Lower lobe of right lung (tissue), 2 donors: Measurements from ENCODE around the gene GAN. TPM values are rescaled to one million over a fixed set of nuclear protein-coding genes. Genes with fewer than 3 reads are reported as not detected.

Experiments
- ATAC-seq, 2 donors: fragments of 200-7000 bp; cut with Tn5 transposase; one replicate each; pipeline ENCODE4 v1.9.1; 2020 to 2022; ENCODE audit warnings: mild to moderate bottlenecking in 2 of 2, moderate library complexity in 2 of 2
- DNase-seq: peaks from one replicate; pipeline ENCODE4 v3.0.0-alpha.2; 2020
- H3K27ac ChIP-seq: fragments of 200-600 bp; one replicate; pipeline ENCODE4 v1.8.0; 2022
- H3K27me3 ChIP-seq: fragments of 200-600 bp; one replicate; pipeline ENCODE4 v1.8.0; 2022; ENCODE audit warnings: low read depth
- H3K36me3 ChIP-seq: fragments of 200-600 bp; one replicate; pipeline ENCODE4 v1.8.0; 2022; ENCODE audit warnings: mild to moderate bottlenecking
- H3K4me1 ChIP-seq: fragments of 200-600 bp; one replicate; pipeline ENCODE4 v1.8.0; 2022
- H3K4me3 ChIP-seq: fragments of 200-600 bp; one replicate; pipeline ENCODE4 v1.8.0; 2022; ENCODE audit warnings: mild to moderate bottlenecking
- H3K9me3 ChIP-seq: fragments of 200-600 bp; one replicate; pipeline ENCODE4 v1.8.0; 2022
- intact Hi-C: fragments of 100-400 bp; cut with DNase I; formaldehyde crosslinking; loops from one replicate; pipeline ENCODE4 v1.11.0; 2022
- total RNA-seq: library from RNA; stranded (reverse); fragmentation: NEBNext Ultra II Directional; extraction: Animal tissue kit (Norgen Biotek cat#: 25700); gene quantifications from one replicate; pipeline ENCODE4 v1.2.1, GENCODE V29; 2021
- TF ChIP-seq, protein P1 (sequence below): fragments of 200-600 bp; IDR thresholded peaks from one replicate; pipeline ENCODE4 v1.8.0; 2022; ENCODE audit warnings: antibody characterized with exemption, mild to moderate bottlenecking
- donor health status: DM: no; HTN: yes; CAD: no; lungs with severe emphysema.

GAN gene
- total RNA-seq, 1 donor from 2014 or later: 6.5 TPM

DNA sequence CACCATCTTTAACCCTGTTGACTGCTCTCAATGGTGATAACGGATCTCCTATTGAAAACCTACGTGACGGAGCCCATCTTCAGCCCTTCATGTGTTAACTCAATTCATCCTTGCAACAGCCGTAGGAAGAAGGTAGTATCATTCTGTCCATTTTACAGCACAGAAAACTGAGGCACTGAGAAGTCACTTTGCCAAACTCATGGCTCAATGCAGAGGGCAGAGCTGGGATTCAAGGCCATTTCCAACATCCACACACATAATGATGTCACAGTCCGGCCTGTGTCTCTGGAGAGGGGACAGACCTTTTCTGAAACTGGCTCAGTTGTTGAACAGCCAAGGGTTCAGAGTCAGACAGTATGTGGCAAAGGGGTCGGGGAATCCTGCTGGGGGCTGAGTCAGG lies 77.2 kb downstream of the GAN start:
- TF ChIP-seq, protein P1, sequence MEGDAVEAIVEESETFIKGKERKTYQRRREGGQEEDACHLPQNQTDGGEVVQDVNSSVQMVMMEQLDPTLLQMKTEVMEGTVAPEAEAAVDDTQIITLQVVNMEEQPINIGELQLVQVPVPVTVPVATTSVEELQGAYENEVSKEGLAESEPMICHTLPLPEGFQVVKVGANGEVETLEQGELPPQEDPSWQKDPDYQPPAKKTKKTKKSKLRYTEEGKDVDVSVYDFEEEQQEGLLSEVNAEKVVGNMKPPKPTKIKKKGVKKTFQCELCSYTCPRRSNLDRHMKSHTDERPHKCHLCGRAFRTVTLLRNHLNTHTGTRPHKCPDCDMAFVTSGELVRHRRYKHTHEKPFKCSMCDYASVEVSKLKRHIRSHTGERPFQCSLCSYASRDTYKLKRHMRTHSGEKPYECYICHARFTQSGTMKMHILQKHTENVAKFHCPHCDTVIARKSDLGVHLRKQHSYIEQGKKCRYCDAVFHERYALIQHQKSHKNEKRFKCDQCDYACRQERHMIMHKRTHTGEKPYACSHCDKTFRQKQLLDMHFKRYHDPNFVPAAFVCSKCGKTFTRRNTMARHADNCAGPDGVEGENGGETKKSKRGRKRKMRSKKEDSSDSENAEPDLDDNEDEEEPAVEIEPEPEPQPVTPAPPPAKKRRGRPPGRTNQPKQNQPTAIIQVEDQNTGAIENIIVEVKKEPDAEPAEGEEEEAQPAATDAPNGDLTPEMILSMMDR: no peak
- no peaks in the 10 kb centered on the region for H3K27me3 ChIP-seq
- no peak overlapping the region for H3K4me3 ChIP-seq
- intact Hi-C loops: no loop called here
- H3K4me1 ChIP-seq: peaks cover 6% of the 10 kb centered on the region
- ATAC-seq (no peak), DNase-seq (no peak)
- no peak overlapping the region for H3K27ac ChIP-seq
- no peaks in the 10 kb centered on the region for H3K9me3 ChIP-seq
- peaks cover 5% of the 10 kb centered on the region for H3K36me3 ChIP-seq

DNA sequence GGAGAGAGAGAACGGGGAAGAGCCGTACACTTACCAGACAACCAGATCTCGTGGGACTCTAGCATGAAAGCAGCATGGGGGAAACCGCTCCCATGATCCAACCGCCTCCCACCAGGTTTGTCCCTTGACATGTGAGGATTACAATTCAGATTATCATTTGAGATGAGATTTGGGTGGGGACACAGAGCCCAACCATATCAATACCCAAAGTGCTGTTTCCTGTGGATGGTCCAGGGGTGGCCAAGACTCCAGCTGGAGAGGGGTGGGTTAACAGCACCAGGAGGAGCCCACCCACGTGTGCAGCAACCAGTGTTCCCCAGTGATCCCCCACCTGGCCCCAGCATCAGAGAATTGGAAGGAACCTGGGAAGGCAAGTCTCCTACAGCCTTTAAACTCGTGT lies 79.7 kb downstream of the GAN start:
- TF ChIP-seq, protein P1: no peak
- Histone ChIP-seq H3K27ac (no peak overlapping the region), H3K4me3 (no peak overlapping the region), H3K27me3 (no peaks in the 10 kb centered on the region), H3K36me3 (peaks cover 5% of the 10 kb centered on the region), H3K9me3 (peaks cover 2% of the 10 kb centered on the region), H3K4me1 (peaks cover 6% of the 10 kb centered on the region)
- intact Hi-C loops: no loop called here
- no peak for DNase-seq
- no peak for ATAC-seq

DNA sequence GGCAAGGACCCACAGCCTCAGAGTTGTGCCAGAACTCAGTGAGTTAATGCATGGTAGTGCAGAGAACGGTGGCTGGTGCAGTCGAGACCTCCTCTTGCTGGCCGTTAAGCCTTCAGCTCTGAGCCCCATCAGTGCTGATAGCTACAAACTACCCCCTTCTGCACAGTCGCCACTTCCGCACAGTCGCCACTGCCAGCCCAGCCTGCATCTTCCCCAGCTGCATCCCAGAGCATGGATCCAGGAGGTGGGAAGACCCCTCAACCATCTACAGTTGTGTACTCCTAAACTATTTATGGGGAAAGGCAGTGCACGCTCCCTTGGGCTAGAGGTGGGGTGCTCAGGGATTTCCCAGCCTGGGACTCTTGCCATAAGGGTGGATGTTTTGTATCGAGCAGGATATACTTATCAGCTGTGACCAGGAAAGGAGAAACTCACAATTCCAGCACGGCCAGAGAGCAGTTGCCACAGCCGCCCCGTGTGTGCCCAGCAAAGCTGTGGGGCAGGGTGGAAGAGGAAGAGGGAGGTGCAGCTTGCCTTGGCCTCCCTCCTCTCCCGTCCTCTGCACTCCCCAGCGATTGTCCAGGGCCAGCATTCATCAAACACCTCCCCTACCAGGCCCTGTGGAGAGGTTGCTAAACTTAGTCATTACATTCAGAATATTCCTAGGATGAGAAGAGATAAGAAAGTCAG lies 80.3 kb downstream of the GAN start:
- intact Hi-C loops: no loop called here
- DNase-seq: no peak
- Histone ChIP-seq H3K4me1 (peaks cover 6% of the 10 kb centered on the region), H3K9me3 (peaks cover 9% of the 10 kb centered on the region), H3K27ac (no peak overlapping the region), H3K4me3 (no peak overlapping the region), H3K36me3 (peaks cover 5% of the 10 kb centered on the region), H3K27me3 (no peaks in the 10 kb centered on the region)
- peak; percentile 27 to 52 for ATAC-seq
- TF ChIP-seq, protein P1: no peak

DNA sequence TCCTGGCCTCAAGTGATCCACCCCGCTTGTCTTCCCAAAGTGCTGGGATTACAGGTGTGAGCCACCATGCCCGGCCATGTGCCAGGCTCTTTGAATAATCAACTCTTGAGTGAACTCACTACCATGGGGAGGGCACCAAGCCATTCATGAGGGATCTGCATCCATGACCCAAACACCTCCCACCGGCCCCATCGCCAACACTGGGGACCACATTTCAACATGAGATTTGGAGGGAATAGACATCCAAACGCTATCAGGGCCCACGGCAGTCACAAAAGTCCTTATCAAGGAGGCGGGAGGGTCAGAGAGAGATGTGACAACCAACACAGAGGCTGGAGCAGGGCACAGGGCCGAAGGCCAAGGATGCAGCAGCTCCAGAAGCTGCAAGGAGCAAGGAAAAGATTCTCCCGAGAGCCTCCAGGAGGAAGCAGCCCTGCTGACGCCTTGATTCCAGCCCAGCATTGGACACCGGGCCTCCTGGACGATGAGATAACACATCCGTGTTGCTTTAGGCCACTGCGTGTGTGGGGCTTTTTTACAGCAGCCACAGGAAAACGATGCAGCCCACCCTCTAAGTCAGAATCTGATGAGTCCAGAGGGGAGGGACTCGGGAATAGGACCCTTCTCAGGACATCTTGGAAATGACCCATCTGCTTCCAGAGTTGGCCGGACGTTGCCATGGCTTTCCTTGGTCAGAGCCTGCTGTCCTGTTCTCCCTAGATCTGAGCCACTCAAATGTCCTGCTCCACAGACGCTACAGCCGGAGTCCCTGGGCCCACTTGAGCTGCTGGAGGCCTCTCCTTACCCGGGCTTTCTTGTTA lies 82.5 kb downstream of the GAN start:
- Histone ChIP-seq H3K27me3 (no peaks in the 10 kb centered on the region), H3K36me3 (no peaks in the 10 kb centered on the region), H3K4me1 (peaks cover 6% of the 10 kb centered on the region), H3K9me3 (peaks cover 11% of the 10 kb centered on the region), H3K27ac (no peak overlapping the region), H3K4me3 (no peak overlapping the region)
- intact Hi-C loops: no loop called here
- TF ChIP-seq, protein P1: no peak
- ATAC-seq: no peak
- DNase-seq: no peak

DNA sequence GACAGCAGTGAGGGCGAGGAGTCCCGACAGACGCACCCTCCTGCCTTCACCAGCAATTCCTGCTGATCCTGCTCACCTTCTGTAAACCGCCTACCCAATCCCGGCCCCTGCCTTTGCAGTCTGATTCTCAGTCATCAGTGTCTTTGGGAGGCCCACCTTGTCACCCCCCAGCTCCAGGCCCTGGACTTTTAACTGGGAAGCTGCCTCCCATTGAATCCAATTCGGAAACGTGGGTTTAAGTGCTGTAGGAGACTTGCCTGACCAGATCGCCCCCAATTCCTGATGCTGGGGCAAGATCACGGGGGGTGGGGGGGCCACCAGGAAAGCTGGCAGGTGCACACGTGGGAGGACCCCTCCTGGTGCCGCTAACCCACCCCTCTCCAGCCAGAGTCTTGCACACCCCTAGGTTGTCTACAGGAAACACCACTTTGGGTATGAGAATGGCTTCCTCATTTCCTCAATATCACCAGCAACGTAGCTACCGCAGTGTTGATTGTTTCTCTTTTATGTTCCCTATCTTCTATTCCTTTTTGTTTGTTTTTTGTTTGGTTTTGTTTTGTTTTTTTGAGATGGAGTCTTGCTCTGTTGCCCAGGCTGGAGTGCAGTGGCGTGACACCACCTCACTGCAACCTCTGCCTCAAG lies 83.2 kb downstream of the GAN start:
- no peak for DNase-seq
- no peak overlapping the region for H3K27ac ChIP-seq
- H3K36me3 ChIP-seq: no peaks in the 10 kb centered on the region
- no peaks in the 10 kb centered on the region for H3K27me3 ChIP-seq
- H3K4me1 ChIP-seq: peaks cover 6% of the 10 kb centered on the region
- no peak for ATAC-seq
- H3K9me3 ChIP-seq: peaks cover 11% of the 10 kb centered on the region
- TF ChIP-seq, protein P1: no peak
- intact Hi-C loops: no loop called here
- H3K4me3 ChIP-seq: no peak overlapping the region
